22Rv1 (cell line): ENCODE results near the gene MTHFD2L.
"Not testable (repeated sequence)": the region's sequence is repeated elsewhere in the genome, so short reads cannot be mapped to it uniquely, and the experiment has no call there.

ENCODE experiments used
- CTCF ChIP-seq: fragments of 450-650 bp; IDR thresholded peaks from 2 replicates; pipeline ENCODE4 v1.5.1; 2017; ENCODE audit warnings: mild to moderate bottlenecking
- ZFX ChIP-seq: fragments of 450-650 bp; IDR thresholded peaks from 2 replicates; pipeline ENCODE4 v1.6.1; 2017; ENCODE audit warnings: antibody characterized with exemption, borderline replicate concordance

GRCh38 chr4:74340421-74340820, 182.5 kb downstream of the MTHFD2L start:
- not testable (repeated sequence) for TF ChIP-seq CTCF, ZFX
